Left lobe of liver (tissue), 2 donors: ENCODE data around the gene PRKN. TPM values are rescaled to one million over a fixed set of nuclear protein-coding genes. Genes with fewer than 3 reads are reported as not detected.

Experiments used
- ATAC-seq: fragments of 200-7000 bp; cut with Tn5 transposase; one replicate; pipeline ENCODE4 v1.9.1; 2020; ENCODE audit warnings: mild to moderate bottlenecking, moderate library complexity
- DNase-seq: peaks from one replicate; pipeline ENCODE4 v3.0.0-alpha.2; 2020; ENCODE audit warnings: low spot score
- total RNA-seq: library from RNA; stranded (reverse); gene quantifications from one replicate; pipeline ENCODE4 v1.2.1, GENCODE V29; 2021
- donor health status: DM: no; HTN: no; CAD: no; lungs with moderate emphysema.
- donor health status: DM: no; HTN: yes; CAD: no.

The PRKN gene
- total RNA-seq, 1 donor from 2014 or later = 1.2 TPM

DNA sequence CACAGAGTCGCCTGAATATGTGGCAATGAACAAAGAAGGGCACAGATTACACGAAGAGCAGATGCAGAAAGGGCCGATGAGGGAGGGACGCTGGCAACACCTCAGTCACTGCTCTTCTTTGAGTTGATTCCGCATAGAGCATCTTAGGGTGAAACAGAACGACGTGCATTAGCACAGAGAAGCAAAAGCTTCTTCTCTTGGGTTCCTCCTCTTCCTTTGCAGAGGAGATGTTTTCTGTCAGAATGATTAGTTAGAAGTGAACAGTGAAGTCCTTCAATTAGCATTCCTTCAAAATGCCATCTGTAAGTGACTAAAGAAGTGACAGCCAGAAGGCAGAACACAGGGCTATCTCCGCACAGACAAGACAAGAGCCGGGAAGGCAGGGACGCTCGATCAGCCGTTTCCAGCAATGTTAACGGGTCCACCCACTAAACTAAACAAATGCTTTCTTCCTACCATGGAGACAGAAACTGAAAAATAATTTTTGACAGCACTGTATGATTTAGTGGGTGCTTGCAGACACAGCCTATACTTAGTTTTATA, 1233.9 kb downstream of the PRKN start:
- DNase-seq = no peak
- ATAC-seq = no peak

GRCh38 chr6:161489626-161490306, 1237.8 kb downstream of the PRKN start:
- DNase-seq (no peak), ATAC-seq (no peak)

DNA sequence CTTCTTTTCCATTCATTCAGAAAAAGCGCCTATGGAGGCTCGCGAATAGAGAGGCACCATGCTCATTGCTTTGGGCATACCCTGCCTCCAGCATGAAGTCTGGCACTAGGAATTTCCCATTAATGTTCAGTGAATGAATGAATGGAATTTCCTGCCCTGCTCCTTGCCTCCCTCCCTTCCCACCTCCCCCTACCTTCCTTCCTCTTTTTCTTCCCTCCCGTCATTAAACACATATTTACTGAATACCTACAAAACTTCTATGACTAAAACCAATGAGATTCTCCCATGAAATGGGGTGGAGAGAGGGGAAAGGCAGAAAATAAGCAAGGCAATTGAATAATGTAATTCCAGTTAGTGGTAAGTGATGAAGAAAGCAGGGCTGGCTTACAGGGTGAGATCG, 1239.9 kb downstream of the PRKN start:
- DNase-seq (no peak), ATAC-seq (no peak)

- ATAC-seq (no peak), DNase-seq (no peak)
These were observed 1240.4 kb downstream of the PRKN start for GRCh38 chr6:161487217-161487531.

GRCh38 chr6:161486361-161487216, 1241.0 kb downstream of the PRKN start:
- ATAC-seq (no peak), DNase-seq (no peak)

DNA sequence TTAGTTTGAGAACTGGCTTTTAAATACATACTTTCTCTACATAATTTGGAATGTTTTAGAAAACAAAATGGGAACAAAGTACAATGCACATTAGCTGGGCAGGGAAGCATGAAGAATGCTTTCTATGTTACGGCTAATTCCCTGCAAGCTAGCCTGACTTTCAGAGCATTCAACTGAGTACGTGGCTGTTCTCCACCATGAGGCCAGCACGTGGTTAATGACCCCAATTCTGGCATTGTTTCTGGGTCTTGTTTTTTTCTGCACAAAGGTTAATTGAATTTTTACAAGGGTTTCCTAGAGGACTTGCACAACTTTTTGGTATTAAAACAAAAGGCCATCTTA, 1245.1 kb downstream of the PRKN start:
- DNase-seq = no peak
- peak; percentile 68 for ATAC-seq

DNA sequence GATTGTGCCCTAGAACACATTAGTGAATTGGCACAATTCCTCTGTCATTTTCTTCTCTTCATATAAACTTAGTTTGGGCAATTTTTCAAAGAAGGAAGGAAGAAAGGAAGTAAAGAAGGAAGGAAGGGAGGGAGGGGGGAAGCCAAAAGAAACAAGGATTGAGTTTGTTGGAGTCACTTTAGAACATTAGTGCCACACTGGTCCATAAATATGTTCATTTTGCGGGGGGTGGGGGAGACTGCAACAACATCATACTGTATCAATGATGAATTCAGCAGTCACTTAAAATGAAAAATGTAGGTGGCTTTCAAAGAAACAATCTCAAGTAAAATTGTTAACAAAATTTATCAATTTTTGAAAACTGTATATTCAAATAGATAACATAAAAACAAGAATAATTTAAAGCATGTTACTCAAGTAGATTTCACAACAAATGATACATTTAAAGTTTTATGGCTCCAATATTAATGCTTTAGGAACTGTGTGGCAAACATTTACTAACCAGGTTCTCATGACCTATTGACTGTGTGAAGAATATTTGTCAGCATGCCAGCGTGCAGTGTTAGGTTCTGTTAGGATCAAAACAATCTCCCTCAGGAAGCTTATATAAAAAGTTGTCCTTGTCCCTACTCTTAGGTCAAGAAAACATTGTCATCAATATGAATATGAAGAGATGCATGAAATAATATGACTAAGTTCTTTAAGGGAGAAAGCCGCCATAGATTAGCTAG, 1245.6 kb downstream of the PRKN start:
- DNase-seq (no peak), ATAC-seq (peak; percentile 75)

DNA sequence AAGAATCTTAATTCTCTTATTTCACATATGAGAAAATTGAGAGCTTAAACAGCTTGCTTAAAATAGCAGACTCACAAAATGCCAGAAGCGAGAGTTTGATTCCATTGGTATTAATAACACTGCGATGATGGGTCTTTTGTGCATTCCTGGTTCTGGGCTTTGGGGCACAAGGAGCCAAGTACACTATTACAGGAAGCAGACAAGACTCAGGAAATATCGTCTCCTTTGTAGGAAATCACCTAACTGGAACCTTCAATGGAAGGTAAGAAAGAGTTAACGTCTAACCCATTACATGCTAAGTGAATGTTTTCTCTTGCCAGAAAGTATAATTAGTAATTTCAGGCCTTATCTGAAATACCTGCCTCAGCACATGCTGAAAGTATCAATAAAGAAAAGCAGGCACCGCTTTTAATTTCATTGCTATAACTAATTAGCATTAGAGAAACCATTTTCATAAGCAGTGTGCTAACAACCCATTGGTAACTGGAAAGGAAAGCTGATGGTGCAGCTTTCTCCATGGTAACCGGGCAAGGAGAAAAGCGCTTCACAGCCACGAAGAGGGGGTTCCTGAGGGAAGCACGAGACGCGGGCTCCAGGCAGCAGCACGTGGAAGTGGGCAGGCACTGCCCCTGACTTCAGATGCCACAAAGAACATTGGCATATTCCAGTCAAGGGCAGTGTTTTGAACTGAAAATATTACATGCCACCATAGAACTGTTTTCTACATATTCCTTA, 1247.0 kb downstream of the PRKN start:
- no peak for DNase-seq

DNA sequence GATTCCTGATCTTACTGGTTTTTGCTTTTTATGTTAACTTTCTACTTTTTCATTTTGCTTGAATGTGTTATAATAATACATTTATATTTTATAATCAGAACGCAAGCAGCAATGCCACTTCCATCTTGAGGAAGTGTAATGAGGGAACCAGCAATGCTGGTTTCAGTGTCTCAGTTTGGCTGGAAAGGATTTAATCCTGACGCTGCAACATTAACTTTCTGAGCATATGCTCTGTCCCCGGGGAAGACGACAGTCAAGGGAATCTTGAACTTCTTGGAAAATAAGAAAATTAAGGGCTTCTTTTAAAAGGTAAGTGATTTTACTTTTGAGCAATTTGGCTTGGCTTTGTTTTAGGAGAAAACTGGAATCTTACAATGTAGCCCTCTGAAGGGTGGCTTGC, 1248.2 kb downstream of the PRKN start:
- ATAC-seq = no peak
- DNase-seq = no peak

More for the DNA sequence above, 1247.0 kb downstream of the PRKN start:
- no peak for ATAC-seq

- DNase-seq = no peak
- ATAC-seq = no peak
These were observed 1249.6 kb downstream of the PRKN start for GRCh38 chr6:161477876-161478425.

GRCh38 chr6:161476711-161477110, 1250.9 kb downstream of the PRKN start:
- DNase-seq = no peak
- no peak for ATAC-seq

DNA sequence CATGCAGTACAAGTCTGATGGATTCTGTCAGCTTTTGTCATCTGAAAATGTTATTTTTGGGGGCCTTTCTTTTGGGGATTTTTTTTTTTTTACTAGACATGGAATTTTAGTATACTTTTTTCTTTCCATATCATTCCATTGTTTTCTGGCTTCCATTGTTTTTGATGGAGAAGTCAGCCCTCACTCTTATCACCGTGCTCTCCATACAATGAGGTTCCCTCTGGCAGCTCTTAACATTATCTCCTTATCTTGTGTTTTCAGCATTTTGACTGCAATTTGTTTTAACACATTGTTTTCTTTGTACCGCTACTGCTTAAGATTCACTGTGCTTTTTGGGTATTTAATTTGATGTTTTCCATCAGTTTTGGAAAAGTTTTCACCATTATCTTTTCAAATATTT, 1262.2 kb downstream of the PRKN start:
- no peak for ATAC-seq
- DNase-seq = no peak

- no peak for DNase-seq
- no peak for ATAC-seq
These were observed 1264.5 kb downstream of the PRKN start for GRCh38 chr6:161463071-161463470.

- DNase-seq = no peak
- ATAC-seq = no peak
These were observed 1265.4 kb downstream of the PRKN start for GRCh38 chr6:161462148-161462547.

- no peak for ATAC-seq
- DNase-seq = no peak
These were observed 1268.5 kb downstream of the PRKN start for GRCh38 chr6:161459008-161459615.

DNA sequence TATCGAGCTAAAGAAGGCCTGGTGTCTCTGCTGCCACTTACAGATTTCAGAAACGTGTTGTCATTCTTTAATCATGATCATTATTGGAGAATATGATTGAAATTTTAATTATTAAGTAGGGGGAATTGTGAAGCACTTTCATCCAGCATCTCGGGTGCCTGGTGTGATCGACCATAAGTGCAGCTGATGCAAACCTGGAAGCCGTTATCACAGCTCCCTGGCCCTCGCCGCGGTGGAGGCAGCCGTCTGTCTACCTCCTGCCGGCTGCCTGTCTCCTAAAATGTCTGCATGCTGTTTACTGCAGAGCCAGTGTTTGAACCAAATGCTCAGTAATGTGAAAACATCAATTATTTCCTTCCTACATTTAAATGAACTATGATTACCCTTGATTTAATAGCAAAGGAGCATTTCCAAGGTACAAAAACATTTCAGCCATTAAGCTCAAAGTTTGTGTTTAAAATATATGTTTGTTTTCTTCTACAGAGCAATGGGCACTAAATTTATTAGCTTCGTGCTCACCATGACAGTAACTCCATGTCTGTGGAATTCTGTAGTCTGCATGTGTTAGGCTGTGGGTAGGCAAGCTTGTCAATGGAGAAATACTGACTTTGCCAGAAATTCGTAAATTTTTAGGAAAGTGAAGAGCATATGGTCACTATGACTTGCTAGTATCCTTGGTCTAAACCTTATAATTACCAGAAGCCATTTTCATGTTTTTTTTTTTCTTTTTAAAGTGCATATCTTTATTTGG, 1269.2 kb downstream of the PRKN start:
- ATAC-seq (no peak), DNase-seq (no peak)

- no peak for DNase-seq
- ATAC-seq = no peak
These were observed 1271.7 kb downstream of the PRKN start for GRCh38 chr6:161455848-161456247.

DNA sequence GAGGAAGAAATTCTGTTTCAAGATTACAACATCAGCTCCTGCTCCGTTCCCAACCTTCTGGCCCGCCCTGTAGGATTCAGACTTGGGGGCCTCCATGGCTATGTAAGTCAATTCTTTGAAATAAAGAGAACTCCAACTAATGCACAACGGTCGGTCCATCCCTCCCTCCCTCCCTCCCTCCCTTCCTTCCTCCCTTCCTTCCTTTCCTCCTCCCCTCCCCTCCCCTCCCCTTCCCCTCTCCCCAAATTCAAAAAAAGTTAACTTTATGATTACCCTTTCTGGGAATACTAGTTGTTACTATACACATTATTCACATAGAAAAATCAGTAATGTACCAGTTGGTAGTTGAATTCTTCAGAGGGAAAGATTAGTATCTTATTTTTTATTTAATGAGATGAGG, 1274.0 kb downstream of the PRKN start:
- no peak for DNase-seq
- ATAC-seq = no peak

- no peak for DNase-seq
- no peak for ATAC-seq
These were observed 1275.3 kb downstream of the PRKN start for GRCh38 chr6:161452241-161452640.

GRCh38 chr6:161449521-161449920, 1278.0 kb downstream of the PRKN start:
- ATAC-seq (no peak), DNase-seq (no peak)
